ENCODE measurements around the gene STKLD1. TPM values are rescaled to one million over a fixed set of nuclear protein-coding genes. Genes with fewer than 3 reads are reported as not detected.

The STKLD1 gene
- polyA plus RNA-seq, 4 donors, result 0.79 to 8.1 (median 3.0) TPM

GRCh38 chr9:133454943-133455673 is 78.9 kb downstream of the STKLD1 start:
- H3K4me1 ChIP-seq (ENCODE audit: control insufficient read depth in 3 of 3, insufficient read depth in 2 of 3, low read depth in 1 of 3, low read length in 2 of 3), result peaks cover 0 to 4% (median 0%) of the 10 kb centered on the region in 3 donors
- H3K4me3 ChIP-seq (ENCODE audit: low read depth in 1 of 3, low read length in 3 of 3), result no peak overlapping the region
- no peaks in the 10 kb centered on the region for H3K9me3 ChIP-seq (ENCODE audit: control insufficient read depth in 2 of 2, insufficient read depth in 1 of 2, low read depth in 1 of 2, low read length in 1 of 2)
- H3K36me3 ChIP-seq (ENCODE audit: control insufficient read depth in 3 of 3, insufficient read depth in 2 of 3, low read depth in 1 of 3, low read length in 3 of 3), result peaks cover 0 to 12% (median 0%) of the 10 kb centered on the region in 3 donors
- WGBS, 3 donors, result 94 to 95% (median 95%) methylated on average over 20 of the region's 20 CpGs
- no peak for FAIRE-seq
- no peak overlapping the region for H3K27ac ChIP-seq (ENCODE audit: low read depth in 1 of 3, low read length in 2 of 3)
- no peaks in the 10 kb centered on the region for H3K27me3 ChIP-seq (ENCODE audit: control insufficient read depth in 3 of 3, insufficient read depth in 3 of 3, low read length in 3 of 3)
- DNase-seq, result no peak

Other genes with a start within 250 kb of the STKLD1 start
- gene GBGT1, start 212.5 kb upstream of the STKLD1 start, polyA plus RNA-seq, result 10 to 100 TPM in 1 of 4 donors, 1 to 10 TPM in 2, under 1 TPM in 1; 0.45 to 15.4 (median 6.9) TPM
- gene OBP2B, start 167.1 kb upstream of the STKLD1 start, polyA plus RNA-seq, result not detected
- gene ABO, start 101.2 kb upstream of the STKLD1 start, polyA plus RNA-seq, result 10 to 100 TPM in 3 of 4 donors, 1 to 10 TPM in 1; 9.5 to 46.4 (median 31.9) TPM
- 10 to 100 TPM; 23.2 to 48.0 (median 37.0) TPM for gene SURF6, start 40.2 kb upstream of the STKLD1 start, polyA plus RNA-seq
- 10 to 100 TPM; 10.3 to 19.5 (median 17.6) TPM for gene MED22, start 28.2 kb upstream of the STKLD1 start, polyA plus RNA-seq
- gene RPL7A, start 28.1 kb upstream of the STKLD1 start, polyA plus RNA-seq, result 1,000 to 10,000 TPM; 1,890 to 3,725 (median 2,971) TPM
- 10 to 100 TPM; 38.4 to 94.4 (median 85.4) TPM for gene SURF1, start 19.9 kb upstream of the STKLD1 start, polyA plus RNA-seq
- gene SURF2, start 19.8 kb upstream of the STKLD1 start, polyA plus RNA-seq, result 10 to 100 TPM; 15.3 to 66.0 (median 42.6) TPM
- gene SURF4, start 306 bp upstream of the STKLD1 start, polyA plus RNA-seq, result 100 to 1,000 TPM in 3 of 4 donors, 10 to 100 TPM in 1; 84.1 to 285 (median 170) TPM
- 10 to 100 TPM; 18.9 to 25.7 (median 21.5) TPM for gene REXO4, start 41.6 kb downstream of the STKLD1 start, polyA plus RNA-seq
- gene ADAMTS13, start 46.0 kb downstream of the STKLD1 start, polyA plus RNA-seq, result 10 to 100 TPM in 1 of 4 donors, 1 to 10 TPM in 3; 2.4 to 16.8 (median 7.4) TPM
- gene CACFD1, start 83.6 kb downstream of the STKLD1 start, polyA plus RNA-seq, result 10 to 100 TPM; 27.0 to 31.4 (median 29.5) TPM
- 1 to 10 TPM in 3 of 4 donors, under 1 TPM in 1; 0.89 to 2.5 (median 1.5) TPM for gene SLC2A6, start 102.7 kb downstream of the STKLD1 start, polyA plus RNA-seq
- gene MYMK, start 148.6 kb downstream of the STKLD1 start, polyA plus RNA-seq, result under 1 TPM in 1 of 4 donors, not detected in 3; 0.22 TPM
- gene ADAMTSL2, start 158.3 kb downstream of the STKLD1 start, polyA plus RNA-seq, result 1 to 10 TPM in 1 of 4 donors, under 1 TPM in 3; 0.22 to 1.2 (median 0.43) TPM
- under 1 TPM in 2 of 4 donors, not detected in 2; 0.12 to 0.19 TPM for gene FAM163B, start 233.0 kb downstream of the STKLD1 start, polyA plus RNA-seq